Transverse colon (tissue), 4 donors: ENCODE measurements around the gene TXLNG.

ENCODE experiments used
- EP300 ChIP-seq: sonication (generic); formaldehyde crosslinking; IDR thresholded peaks from one replicate; pipeline ENCODE4 v1.6.1; 2017; ENCODE audit warnings: antibody characterized with exemption, low read depth
- POLR2A ChIP-seq: fragments of 450-650 bp; IDR thresholded peaks from one replicate; pipeline ENCODE4 v1.6.1; 2016; ENCODE audit warnings: antibody characterized with exemption, mild to moderate bottlenecking, moderate library complexity
- POLR2AphosphoS5 ChIP-seq, 3 donors: sonication (generic); formaldehyde crosslinking; IDR thresholded peaks; one replicate each; pipeline ENCODE4 v1.6.1; 2016; ENCODE audit warnings: antibody characterized with exemption in 3 of 3
- TF ChIP-seq, protein P1 (sequence below), 5 experiments: fragments of 200-600 bp in 3 of 5; fragments of 450-650 bp in 2 of 5; sonication (generic) in 3 of 5; IDR thresholded peaks; 1 replicate in 2 of 5; 2 replicates in 3 of 5; pipeline ENCODE4 v1.5.1; 2016 to 2017; ENCODE audit warnings: antibody characterized with exemption in 5 of 5, inconsistent platforms in 3 of 5, mild to moderate bottlenecking in 2 of 5, moderate library complexity in 1 of 5

DNA sequence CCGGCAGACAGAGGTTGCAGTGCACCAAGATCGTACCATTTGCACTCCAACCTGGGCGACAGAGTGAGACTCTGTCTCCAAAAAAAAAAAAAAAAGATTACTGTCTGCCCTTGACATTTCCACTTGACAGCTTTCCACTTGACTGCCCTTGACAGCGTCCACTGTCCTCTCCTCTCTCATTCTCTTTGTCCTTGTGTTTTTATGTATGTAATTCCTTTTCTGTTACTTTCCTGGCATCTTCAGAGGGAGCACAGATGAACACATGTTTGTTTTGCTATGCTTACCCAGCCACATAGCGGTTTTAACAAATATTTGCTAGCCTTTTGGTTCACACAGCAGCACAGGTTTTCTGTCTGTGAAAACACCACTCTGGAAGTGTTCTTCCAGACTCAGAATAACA is 40.6 kb upstream of the TXLNG start:
- TF ChIP-seq POLR2AphosphoS5 (IDR thresholded peaks at IDR 0.05) (no peak), POLR2A (no peak), EP300 (no peak)
- TF ChIP-seq, protein P1, sequence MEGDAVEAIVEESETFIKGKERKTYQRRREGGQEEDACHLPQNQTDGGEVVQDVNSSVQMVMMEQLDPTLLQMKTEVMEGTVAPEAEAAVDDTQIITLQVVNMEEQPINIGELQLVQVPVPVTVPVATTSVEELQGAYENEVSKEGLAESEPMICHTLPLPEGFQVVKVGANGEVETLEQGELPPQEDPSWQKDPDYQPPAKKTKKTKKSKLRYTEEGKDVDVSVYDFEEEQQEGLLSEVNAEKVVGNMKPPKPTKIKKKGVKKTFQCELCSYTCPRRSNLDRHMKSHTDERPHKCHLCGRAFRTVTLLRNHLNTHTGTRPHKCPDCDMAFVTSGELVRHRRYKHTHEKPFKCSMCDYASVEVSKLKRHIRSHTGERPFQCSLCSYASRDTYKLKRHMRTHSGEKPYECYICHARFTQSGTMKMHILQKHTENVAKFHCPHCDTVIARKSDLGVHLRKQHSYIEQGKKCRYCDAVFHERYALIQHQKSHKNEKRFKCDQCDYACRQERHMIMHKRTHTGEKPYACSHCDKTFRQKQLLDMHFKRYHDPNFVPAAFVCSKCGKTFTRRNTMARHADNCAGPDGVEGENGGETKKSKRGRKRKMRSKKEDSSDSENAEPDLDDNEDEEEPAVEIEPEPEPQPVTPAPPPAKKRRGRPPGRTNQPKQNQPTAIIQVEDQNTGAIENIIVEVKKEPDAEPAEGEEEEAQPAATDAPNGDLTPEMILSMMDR (IDR thresholded peaks at IDR 0.05), result no peak
